ENCODE data around the gene ARHGEF9.

GRCh38 chrX:63782515-63782914 lies 2.5 kb downstream of the ARHGEF9 start:
- TF ChIP-seq POLR2A (IDR thresholded peaks at IDR 0.05) (no peak), CTCF (IDR thresholded peaks at IDR 0.05) (no peak)
